OCI-LY1 (cell line): ENCODE results near the gene CDC45.

Experiments
- H2AFZ ChIP-seq: fragments of 200-600 bp; sonication (generic), shearing (Covaris generic); 2 replicates; pipeline ENCODE4 v1.6.0; 2014; ENCODE audit warnings: antibody characterized with exemption, mild to moderate bottlenecking, low read length
- H3F3A ChIP-seq: fragments of 200-600 bp; sonication (generic), shearing (Covaris generic); 2 replicates; pipeline ENCODE4 v1.6.0; 2014; ENCODE audit warnings: mild to moderate bottlenecking, antibody characterized with exemption, low read length, moderate library complexity; ENCODE audit not compliant: insufficient read depth
- H3K27ac ChIP-seq: fragments of 200-600 bp; sonication (generic); 2 replicates; pipeline ENCODE4 v1.5.1; 2014; ENCODE audit warnings: low read length, mixed run types, mild to moderate bottlenecking, low read depth; ENCODE audit not compliant: poor library complexity, severe bottlenecking
- H3K27me3 ChIP-seq: fragments of 200-600 bp; sonication (generic); 2 replicates; pipeline ENCODE4 v1.6.0; 2014; ENCODE audit warnings: antibody characterized with exemption, mild to moderate bottlenecking, low read length, moderate library complexity; ENCODE audit not compliant: insufficient read depth
- H3K36me3 ChIP-seq: fragments of 200-600 bp; sonication (generic); 2 replicates; pipeline ENCODE4 v1.6.1; 2014; ENCODE audit warnings: mild to moderate bottlenecking, antibody characterized with exemption, low read length, moderate library complexity, mixed read lengths; ENCODE audit not compliant: insufficient read depth
- H3K4me1 ChIP-seq: fragments of 200-600 bp; sonication (generic); 2 replicates; pipeline ENCODE4 v1.5.1; 2014; ENCODE audit warnings: mild to moderate bottlenecking, low read length, moderate library complexity; ENCODE audit not compliant: insufficient read depth, severe bottlenecking
- H3K4me2 ChIP-seq: fragments of 200-600 bp; sonication (generic), shearing (Covaris generic); 2 replicates; pipeline ENCODE4 v1.6.1; 2014; ENCODE audit warnings: low read length
- H3K4me3 ChIP-seq: fragments of 200-600 bp; sonication (generic); 2 replicates; pipeline ENCODE4 v1.5.1; 2014; ENCODE audit warnings: low read length, low read depth, mild to moderate bottlenecking, mixed read lengths; ENCODE audit not compliant: poor library complexity, severe bottlenecking
- H3K79me2 ChIP-seq: fragments of 200-600 bp; shearing (Covaris generic); 2 replicates; pipeline ENCODE4 v1.6.1; 2016; ENCODE audit warnings: mixed run types, low read length, mixed read lengths; ENCODE audit not compliant: insufficient read depth
- H3K9ac ChIP-seq: fragments of 200-600 bp; sonication (generic), shearing (Covaris generic); 2 replicates; pipeline ENCODE4 v1.6.1; 2014; ENCODE audit warnings: mild to moderate bottlenecking, low read length, mixed read lengths
- H3K9me2 ChIP-seq: fragments of 200-600 bp; sonication (generic), shearing (Covaris generic); 2 replicates; pipeline ENCODE4 v1.6.1; 2014; ENCODE audit warnings: low read depth, mild to moderate bottlenecking, low read length, mixed read lengths
- H3K9me3 ChIP-seq: fragments of 200-600 bp; shearing (Covaris generic); 2 replicates; pipeline ENCODE4 v1.6.1; 2014; ENCODE audit warnings: low read length, mixed read lengths
- H4K20me1 ChIP-seq: fragments of 200-600 bp; sonication (generic), shearing (Covaris generic); 2 replicates; pipeline ENCODE4 v1.6.0; 2016; ENCODE audit warnings: mild to moderate bottlenecking, low read length; ENCODE audit not compliant: insufficient read depth
- CTCF ChIP-seq: fragments of 200-600 bp; sonication (generic), shearing (Covaris generic); IDR thresholded peaks from 2 replicates; pipeline ENCODE4 v1.5.1; 2017; ENCODE audit warnings: mild to moderate bottlenecking, antibody characterized with exemption, low read length, moderate library complexity, mixed read lengths
- EZH2 ChIP-seq: fragments of 200-600 bp; sonication (generic), shearing (Covaris generic); IDR thresholded peaks from 2 replicates; pipeline ENCODE4 v1.8.0; 2017; ENCODE audit warnings: borderline replicate concordance, mixed run types, mild to moderate bottlenecking, antibody characterized with exemption, low read length, moderate library complexity, mixed read lengths

The CDC45 gene

GRCh38 chr22:19508024-19508776, 28.5 kb downstream of the CDC45 start:
- Histone ChIP-seq H3K9me2 (no peaks in the 10 kb centered on the region), H4K20me1 (no peaks in the 10 kb centered on the region), H3K9me3 (no peaks in the 10 kb centered on the region), H3F3A (no peaks in the 10 kb centered on the region), H3K4me3 (no peak overlapping the region), H3K27ac (no peak overlapping the region), H3K9ac (no peak overlapping the region), H3K27me3 (no peaks in the 10 kb centered on the region), H3K79me2 (no peaks in the 10 kb centered on the region), H3K4me2 (no peak overlapping the region), H3K4me1 (no peaks in the 10 kb centered on the region), H3K36me3 (peaks cover 67% of the 10 kb centered on the region), H2AFZ (no peak overlapping the region)
- TF ChIP-seq CTCF (no peak), EZH2 (no peak)

- H3F3A ChIP-seq: no peaks in the 10 kb centered on the region
- no peaks in the 10 kb centered on the region for H4K20me1 ChIP-seq
- peaks cover 72% of the 10 kb centered on the region for H3K36me3 ChIP-seq
- H2AFZ ChIP-seq: no peak overlapping the region
- TF ChIP-seq CTCF (no peak), EZH2 (no peak)
- no peaks in the 10 kb centered on the region for H3K4me1 ChIP-seq
- H3K9ac ChIP-seq: no peak overlapping the region
- no peak overlapping the region for H3K4me3 ChIP-seq
- H3K79me2 ChIP-seq: no peaks in the 10 kb centered on the region
- H3K9me2 ChIP-seq: no peaks in the 10 kb centered on the region
- H3K9me3 ChIP-seq: no peaks in the 10 kb centered on the region
- H3K27ac ChIP-seq: no peak overlapping the region
- H3K27me3 ChIP-seq: no peaks in the 10 kb centered on the region
- no peak overlapping the region for H3K4me2 ChIP-seq
Observed at GRCh38 chr22:19509191-19509590, 29.5 kb downstream of the CDC45 start.

GRCh38 chr22:19509923-19510322, 30.2 kb downstream of the CDC45 start:
- Histone ChIP-seq H3K79me2 (no peaks in the 10 kb centered on the region), H3K4me1 (no peaks in the 10 kb centered on the region), H3K4me3 (no peak overlapping the region), H3F3A (no peaks in the 10 kb centered on the region), H3K27me3 (no peaks in the 10 kb centered on the region), H3K4me2 (no peak overlapping the region), H3K9me2 (no peaks in the 10 kb centered on the region), H3K9me3 (no peaks in the 10 kb centered on the region), H4K20me1 (no peaks in the 10 kb centered on the region), H3K27ac (no peak overlapping the region), H3K36me3 (peaks cover 79% of the 10 kb centered on the region), H3K9ac (no peak overlapping the region), H2AFZ (no peak overlapping the region)
- TF ChIP-seq CTCF (no peak), EZH2 (no peak)
